ENCODE data around the gene DMWD. TPM values are rescaled to one million over a fixed set of nuclear protein-coding genes. Genes with fewer than 3 reads are reported as not detected.

DMWD gene
- total RNA-seq, 1 experiment from 2014 or later = 76.9 TPM

DNA sequence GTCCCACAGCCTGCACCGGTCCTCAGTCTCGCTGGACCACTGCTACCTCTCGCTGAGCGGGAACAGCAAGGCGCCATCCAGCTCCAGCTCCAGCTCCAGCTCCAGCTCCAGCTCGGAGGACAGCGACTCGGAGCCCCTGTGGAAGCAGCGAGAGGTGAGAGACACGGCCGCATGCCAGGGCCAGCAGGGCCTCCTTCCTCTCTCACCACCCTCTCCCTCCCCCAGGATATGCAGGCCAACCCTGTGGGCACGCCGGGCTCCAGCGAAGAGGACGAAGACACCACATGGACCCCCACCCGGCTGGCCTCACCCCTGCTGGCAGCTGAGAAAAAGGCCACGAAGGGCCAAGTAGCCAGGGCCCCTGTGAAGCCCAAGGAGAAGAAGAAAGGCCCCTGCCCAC lies 30.9 kb downstream of the DMWD start:
- CTCF ChIA-PET = interaction anchor here (0.5 to 1.3 kb wide), 4 partner anchors 8 to 69 kb away, joined by 3 read pairs; partner anchors contain the start of genes QPCTL, SIX5 and SNRPD2
- H3K36me3 Mint-ChIP-seq (ENCODE audit: insufficient read depth, unreplicated experiment) = peaks cover 11% of the 10 kb centered on the region
- H3K4me1 Mint-ChIP-seq (ENCODE audit: low read depth, unreplicated experiment) = no peaks in the 10 kb centered on the region
- peaks cover 25% of the 10 kb centered on the region for H3K27me3 Mint-ChIP-seq (ENCODE audit: unreplicated experiment)
- no TSS peak for BruUV-seq (replicated peaks)
- H3K27ac Mint-ChIP-seq (ENCODE audit: unreplicated experiment) = no peak overlapping the region
- no peaks in the 10 kb centered on the region for H3K9me3 Mint-ChIP-seq (ENCODE audit: low read depth, unreplicated experiment)
- intact Hi-C loops (cut with micrococcal nuclease; ENCODE audit: unreplicated experiment) = no loop called here
- no peak for DNase-seq
- TF ChIP-seq, protein P1, sequence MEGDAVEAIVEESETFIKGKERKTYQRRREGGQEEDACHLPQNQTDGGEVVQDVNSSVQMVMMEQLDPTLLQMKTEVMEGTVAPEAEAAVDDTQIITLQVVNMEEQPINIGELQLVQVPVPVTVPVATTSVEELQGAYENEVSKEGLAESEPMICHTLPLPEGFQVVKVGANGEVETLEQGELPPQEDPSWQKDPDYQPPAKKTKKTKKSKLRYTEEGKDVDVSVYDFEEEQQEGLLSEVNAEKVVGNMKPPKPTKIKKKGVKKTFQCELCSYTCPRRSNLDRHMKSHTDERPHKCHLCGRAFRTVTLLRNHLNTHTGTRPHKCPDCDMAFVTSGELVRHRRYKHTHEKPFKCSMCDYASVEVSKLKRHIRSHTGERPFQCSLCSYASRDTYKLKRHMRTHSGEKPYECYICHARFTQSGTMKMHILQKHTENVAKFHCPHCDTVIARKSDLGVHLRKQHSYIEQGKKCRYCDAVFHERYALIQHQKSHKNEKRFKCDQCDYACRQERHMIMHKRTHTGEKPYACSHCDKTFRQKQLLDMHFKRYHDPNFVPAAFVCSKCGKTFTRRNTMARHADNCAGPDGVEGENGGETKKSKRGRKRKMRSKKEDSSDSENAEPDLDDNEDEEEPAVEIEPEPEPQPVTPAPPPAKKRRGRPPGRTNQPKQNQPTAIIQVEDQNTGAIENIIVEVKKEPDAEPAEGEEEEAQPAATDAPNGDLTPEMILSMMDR (IDR thresholded peaks at IDR 0.05; ENCODE audit: unreplicated experiment) = no peak
- no peak overlapping the region for H3K4me3 Mint-ChIP-seq (ENCODE audit: low read depth, unreplicated experiment)

DNA sequence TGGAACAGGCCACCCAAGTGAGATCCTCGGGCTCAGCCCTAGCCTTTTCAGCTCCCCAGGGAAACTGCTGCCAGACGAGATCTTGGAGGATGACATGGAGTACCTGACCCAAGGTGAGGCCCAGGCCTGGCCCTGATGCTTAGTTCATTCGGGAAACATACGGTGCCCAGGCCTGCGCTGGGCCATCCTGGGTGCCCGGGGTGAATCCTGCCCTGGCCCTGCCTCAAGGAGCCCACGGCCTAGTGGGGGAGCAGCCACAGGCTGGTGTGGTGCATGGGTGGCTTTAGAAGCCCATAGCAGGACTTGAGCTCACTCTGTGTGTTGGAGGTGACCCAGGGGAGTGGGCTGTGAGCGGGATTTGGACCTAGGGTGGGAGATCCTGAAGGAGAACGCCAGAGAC lies 33.7 kb downstream of the DMWD start:
- DNase-seq = no peak
- Mint-ChIP-seq H3K4me3 (ENCODE audit: low read depth, unreplicated experiment) (no peak overlapping the region), H3K9me3 (ENCODE audit: low read depth, unreplicated experiment) (no peaks in the 10 kb centered on the region), H3K4me1 (ENCODE audit: low read depth, unreplicated experiment) (no peaks in the 10 kb centered on the region), H3K27me3 (ENCODE audit: unreplicated experiment) (peaks cover 32% of the 10 kb centered on the region), H3K36me3 (ENCODE audit: insufficient read depth, unreplicated experiment) (no peaks in the 10 kb centered on the region), H3K27ac (ENCODE audit: unreplicated experiment) (no peak overlapping the region)
- TF ChIP-seq, protein P1 (IDR thresholded peaks at IDR 0.05; ENCODE audit: unreplicated experiment) = no peak
- no TSS peak for BruUV-seq (replicated peaks)
- CTCF ChIA-PET = no interaction called here
- intact Hi-C loops (cut with micrococcal nuclease; ENCODE audit: unreplicated experiment) = no loop called here

DNA sequence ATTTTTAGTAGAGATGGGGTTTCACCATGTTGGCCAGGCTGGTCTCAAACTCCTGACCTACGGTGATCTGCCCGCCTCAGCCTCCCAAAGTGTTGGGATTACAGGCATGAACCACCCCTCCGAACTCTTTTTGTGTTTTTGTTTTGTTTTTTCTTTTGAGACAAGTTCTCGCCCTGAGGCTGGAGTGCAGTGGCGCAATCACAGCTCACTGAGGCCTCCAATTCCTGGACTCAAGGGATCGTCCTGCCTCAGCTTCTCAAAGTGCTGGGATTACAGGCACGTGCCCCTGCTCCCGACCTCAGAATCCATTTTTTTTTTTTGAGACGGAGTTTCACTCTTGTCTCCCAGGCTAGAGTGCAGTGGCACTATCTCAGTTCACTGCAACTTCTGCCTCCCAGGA lies 35.0 kb downstream of the DMWD start:
- Mint-ChIP-seq H3K36me3 (ENCODE audit: insufficient read depth, unreplicated experiment) (no peaks in the 10 kb centered on the region), H3K27me3 (ENCODE audit: unreplicated experiment) (peaks cover 41% of the 10 kb centered on the region), H3K9me3 (ENCODE audit: low read depth, unreplicated experiment) (no peaks in the 10 kb centered on the region), H3K4me1 (ENCODE audit: low read depth, unreplicated experiment) (no peaks in the 10 kb centered on the region), H3K27ac (ENCODE audit: unreplicated experiment) (no peak overlapping the region), H3K4me3 (ENCODE audit: low read depth, unreplicated experiment) (no peak overlapping the region)
- no TSS peak for BruUV-seq (replicated peaks)
- intact Hi-C loops (cut with micrococcal nuclease; ENCODE audit: unreplicated experiment) = no loop called here
- TF ChIP-seq, protein P1 (IDR thresholded peaks at IDR 0.05; ENCODE audit: unreplicated experiment) = no peak
- CTCF ChIA-PET = interaction anchor here (1.1 kb wide), 1 partner anchor 10 kb away, joined by 3 read pairs; no protein-coding TSS in a partner anchor
- no peak for DNase-seq

DNA sequence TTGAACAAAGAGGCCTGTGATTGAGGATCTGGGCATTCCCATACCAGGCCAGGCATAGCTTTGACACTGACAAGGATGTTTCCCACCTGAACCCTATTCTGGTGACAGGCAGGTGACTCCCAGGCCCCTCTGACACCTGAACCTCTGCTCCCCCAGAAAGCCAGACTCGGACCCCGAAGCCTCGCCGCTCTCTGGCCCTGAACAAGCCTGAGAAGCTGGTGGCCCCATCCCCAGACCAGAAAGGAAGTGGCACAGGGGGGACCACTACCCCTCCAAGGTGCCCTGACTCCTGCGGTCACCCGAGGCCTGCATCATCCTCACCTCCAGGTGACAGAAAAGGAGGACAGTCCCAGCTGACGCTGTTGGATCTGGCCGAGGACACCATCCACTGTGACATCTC lies 38.3 kb downstream of the DMWD start:
- Mint-ChIP-seq H3K36me3 (ENCODE audit: insufficient read depth, unreplicated experiment) (no peaks in the 10 kb centered on the region), H3K9me3 (ENCODE audit: low read depth, unreplicated experiment) (no peaks in the 10 kb centered on the region), H3K27ac (ENCODE audit: unreplicated experiment) (no peak overlapping the region), H3K4me3 (ENCODE audit: low read depth, unreplicated experiment) (no peak overlapping the region), H3K4me1 (ENCODE audit: low read depth, unreplicated experiment) (no peaks in the 10 kb centered on the region), H3K27me3 (ENCODE audit: unreplicated experiment) (peaks cover 45% of the 10 kb centered on the region)
- TF ChIP-seq, protein P1 (IDR thresholded peaks at IDR 0.05; ENCODE audit: unreplicated experiment) = no peak
- intact Hi-C loops (cut with micrococcal nuclease; ENCODE audit: unreplicated experiment) = no loop called here
- BruUV-seq (replicated peaks) = no TSS peak
- no peak for DNase-seq
- CTCF ChIA-PET = interaction anchor here (0.8 kb wide), 1 partner anchor 15 kb away, joined by 7 read pairs; the partner anchor contains the start of gene SIX5

Data from Calu3 (cell line).